ENCODE data around the gene CHN2. TPM values are rescaled to one million over a fixed set of nuclear protein-coding genes. Genes with fewer than 3 reads are reported as not detected.

Gene CHN2
- total RNA-seq, 1 donor from 2014 or later = 36.1 TPM

- Histone ChIP-seq H3K4me1 (peaks cover 6% of the 10 kb centered on the region), H3K9me3 (replicated peaks) (no peaks in the 10 kb centered on the region), H3K4me3 (no peak overlapping the region), H3K27ac (replicated peaks) (no peak overlapping the region), H3K36me3 (no peaks in the 10 kb centered on the region), H3K27me3 (ENCODE audit: low read depth) (no peaks in the 10 kb centered on the region)
- intact Hi-C loops (cut with micrococcal nuclease) = no loop called here
- no peak for DNase-seq
- TF ChIP-seq, protein P1, sequence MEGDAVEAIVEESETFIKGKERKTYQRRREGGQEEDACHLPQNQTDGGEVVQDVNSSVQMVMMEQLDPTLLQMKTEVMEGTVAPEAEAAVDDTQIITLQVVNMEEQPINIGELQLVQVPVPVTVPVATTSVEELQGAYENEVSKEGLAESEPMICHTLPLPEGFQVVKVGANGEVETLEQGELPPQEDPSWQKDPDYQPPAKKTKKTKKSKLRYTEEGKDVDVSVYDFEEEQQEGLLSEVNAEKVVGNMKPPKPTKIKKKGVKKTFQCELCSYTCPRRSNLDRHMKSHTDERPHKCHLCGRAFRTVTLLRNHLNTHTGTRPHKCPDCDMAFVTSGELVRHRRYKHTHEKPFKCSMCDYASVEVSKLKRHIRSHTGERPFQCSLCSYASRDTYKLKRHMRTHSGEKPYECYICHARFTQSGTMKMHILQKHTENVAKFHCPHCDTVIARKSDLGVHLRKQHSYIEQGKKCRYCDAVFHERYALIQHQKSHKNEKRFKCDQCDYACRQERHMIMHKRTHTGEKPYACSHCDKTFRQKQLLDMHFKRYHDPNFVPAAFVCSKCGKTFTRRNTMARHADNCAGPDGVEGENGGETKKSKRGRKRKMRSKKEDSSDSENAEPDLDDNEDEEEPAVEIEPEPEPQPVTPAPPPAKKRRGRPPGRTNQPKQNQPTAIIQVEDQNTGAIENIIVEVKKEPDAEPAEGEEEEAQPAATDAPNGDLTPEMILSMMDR (IDR thresholded peaks at IDR 0.05; ENCODE audit: borderline replicate concordance) = no peak
These were observed 237.1 kb downstream of the CHN2 start for GRCh38 chr7:29431686-29432085.

- H3K9me3 ChIP-seq (replicated peaks) = no peaks in the 10 kb centered on the region
- H3K4me3 ChIP-seq = no peak overlapping the region
- intact Hi-C loops (cut with micrococcal nuclease) = no loop called here
- H3K27ac ChIP-seq (replicated peaks) = no peak overlapping the region
- no peak for DNase-seq
- no peaks in the 10 kb centered on the region for H3K27me3 ChIP-seq (ENCODE audit: low read depth)
- peaks cover 6% of the 10 kb centered on the region for H3K4me1 ChIP-seq
- TF ChIP-seq, protein P1 (IDR thresholded peaks at IDR 0.05; ENCODE audit: borderline replicate concordance) = no peak
- H3K36me3 ChIP-seq = no peaks in the 10 kb centered on the region
These were observed 238.1 kb downstream of the CHN2 start for GRCh38 chr7:29432721-29433120.

- H3K4me3 ChIP-seq = no peak overlapping the region
- no peaks in the 10 kb centered on the region for H3K27me3 ChIP-seq (ENCODE audit: low read depth)
- DNase-seq = no peak
- TF ChIP-seq, protein P1 (IDR thresholded peaks at IDR 0.05; ENCODE audit: borderline replicate concordance) = no peak
- no peak overlapping the region for H3K27ac ChIP-seq (replicated peaks)
- H3K4me1 ChIP-seq = peaks cover 6% of the 10 kb centered on the region
- no peaks in the 10 kb centered on the region for H3K9me3 ChIP-seq (replicated peaks)
- intact Hi-C loops (cut with micrococcal nuclease) = no loop called here
- H3K36me3 ChIP-seq = no peaks in the 10 kb centered on the region
These were observed 239.8 kb downstream of the CHN2 start for GRCh38 chr7:29434380-29434768.

- no peak for DNase-seq
- H3K27me3 ChIP-seq (ENCODE audit: low read depth) = no peaks in the 10 kb centered on the region
- no peak overlapping the region for H3K4me3 ChIP-seq
- intact Hi-C loops (cut with micrococcal nuclease) = no loop called here
- TF ChIP-seq, protein P1 (IDR thresholded peaks at IDR 0.05; ENCODE audit: borderline replicate concordance) = no peak
- peaks cover 6% of the 10 kb centered on the region for H3K4me1 ChIP-seq
- no peak overlapping the region for H3K27ac ChIP-seq (replicated peaks)
- H3K9me3 ChIP-seq (replicated peaks) = no peaks in the 10 kb centered on the region
- no peaks in the 10 kb centered on the region for H3K36me3 ChIP-seq
These were observed 240.6 kb downstream of the CHN2 start for GRCh38 chr7:29435167-29435566.

GRCh38 chr7:29435902-29436301 lies 241.3 kb downstream of the CHN2 start:
- TF ChIP-seq, protein P1 (IDR thresholded peaks at IDR 0.05; ENCODE audit: borderline replicate concordance) = no peak
- Histone ChIP-seq H3K9me3 (replicated peaks) (no peaks in the 10 kb centered on the region), H3K36me3 (no peaks in the 10 kb centered on the region), H3K27me3 (ENCODE audit: low read depth) (no peaks in the 10 kb centered on the region), H3K27ac (replicated peaks) (no peak overlapping the region), H3K4me1 (peaks cover 6% of the 10 kb centered on the region), H3K4me3 (no peak overlapping the region)
- intact Hi-C loops (cut with micrococcal nuclease) = no loop called here
- no peak for DNase-seq

- Histone ChIP-seq H3K4me1 (peaks cover 46% of the 10 kb centered on the region), H3K9me3 (replicated peaks) (no peaks in the 10 kb centered on the region), H3K36me3 (no peaks in the 10 kb centered on the region), H3K4me3 (no peak overlapping the region), H3K27me3 (ENCODE audit: low read depth) (no peaks in the 10 kb centered on the region), H3K27ac (replicated peaks) (peak overlapping the region; percentile 38)
- intact Hi-C loops (cut with micrococcal nuclease) = no loop called here
- TF ChIP-seq, protein P1 (IDR thresholded peaks at IDR 0.05; ENCODE audit: borderline replicate concordance) = no peak
- DNase-seq = no peak
These were observed 247.6 kb downstream of the CHN2 start for GRCh38 chr7:29442146-29442545.
